Urothelium cell line (cell line): Measurements from ENCODE around the gene SEC24C.

Experiments
- DNase-seq: peaks from one replicate; pipeline ENCODE4 v3.0.0; 2011; ENCODE audit warnings: low spot score, mixed read lengths
- FAIRE-seq: peaks from 2 replicates; lab custom pipeline; 2011; peaks lifted over from hg19 to GRCh38; lab: Jason Lieb, UNC

The SEC24C gene

GRCh38 chr10:73808021-73808815, 64.0 kb downstream of the SEC24C start:
- FAIRE-seq (no peak), DNase-seq (no peak)

GRCh38 chr10:73809061-73809818, 65.1 kb downstream of the SEC24C start:
- DNase-seq (no peak), FAIRE-seq (no peak)

GRCh38 chr10:73810358-73810734, 66.2 kb downstream of the SEC24C start:
- DNase-seq: no peak
- FAIRE-seq: no peak

- DNase-seq (peak; percentile 50), FAIRE-seq (no peak)
These were observed 66.7 kb downstream of the SEC24C start for GRCh38 chr10:73810735-73811465.

- DNase-seq: no peak
- FAIRE-seq: no peak
These were observed 68.5 kb downstream of the SEC24C start for GRCh38 chr10:73812657-73813056.

GRCh38 chr10:73813333-73813732, 69.2 kb downstream of the SEC24C start:
- FAIRE-seq (no peak), DNase-seq (no peak)

- FAIRE-seq: no peak
- no peak for DNase-seq
These were observed 70.2 kb downstream of the SEC24C start for GRCh38 chr10:73814276-73814895.

- DNase-seq (peak; percentile 54), FAIRE-seq (no peak)
These were observed 70.9 kb downstream of the SEC24C start for GRCh38 chr10:73814896-73815718.

GRCh38 chr10:73815719-73816030, 71.5 kb downstream of the SEC24C start:
- no peak for FAIRE-seq
- no peak for DNase-seq

GRCh38 chr10:73816917-73817729, 73.0 kb downstream of the SEC24C start:
- DNase-seq (no peak), FAIRE-seq (no peak)

GRCh38 chr10:73817826-73818225, 73.7 kb downstream of the SEC24C start:
- FAIRE-seq: no peak
- no peak for DNase-seq

- FAIRE-seq (no peak), DNase-seq (no peak)
These were observed 74.2 kb downstream of the SEC24C start for GRCh38 chr10:73818402-73818801.

- DNase-seq (no peak), FAIRE-seq (no peak)
These were observed 74.9 kb downstream of the SEC24C start for GRCh38 chr10:73819081-73819480.

GRCh38 chr10:73819513-73820093, 75.4 kb downstream of the SEC24C start:
- FAIRE-seq (no peak), DNase-seq (no peak)
